Stimulated activated CD4-positive, alpha-beta T cell treated with anti-CD3 and anti-CD28 coated beads, Interleukin-1b, Interleukin-23, amount 100 ng/mL, for 48 hours (primary cell): Measurements from ENCODE around the gene CTXN1.
"Not testable (repeated sequence)": the region's sequence is repeated elsewhere in the genome, so short reads cannot be mapped to it uniquely, and the experiment has no call there.

ENCODE experiments used
- DNase-seq: peaks from one replicate; pipeline ENCODE4 v3.0.0-alpha.2; 2020

The CTXN1 gene

GRCh38 chr19:7897292-7897691 lies 28.6 kb downstream of the CTXN1 start:
- DNase-seq: no peak

GRCh38 chr19:7895565-7895964 lies 30.4 kb downstream of the CTXN1 start:
- DNase-seq: no peak

GRCh38 chr19:7894612-7895309 lies 31.2 kb downstream of the CTXN1 start:
- DNase-seq: no peak

- not testable (repeated sequence) for DNase-seq
Observed at GRCh38 chr19:7893362-7894101, 32.4 kb downstream of the CTXN1 start.

- DNase-seq: no peak
Observed at GRCh38 chr19:7888826-7889217, 37.1 kb downstream of the CTXN1 start.

- DNase-seq: peak; percentile 39
Observed at GRCh38 chr19:7888145-7888825, 37.6 kb downstream of the CTXN1 start, which contains the start of gene LRRC8E. Gene LRRC8E, plus strand, starts transcription at chr19:7888510. Its CDS starts 7,094 bp downstream, at chr19:7895604.

GRCh38 chr19:7887408-7888144 lies 38.4 kb downstream of the CTXN1 start:
- DNase-seq: no peak

- DNase-seq: no peak
Observed at GRCh38 chr19:7885818-7886217, 40.1 kb downstream of the CTXN1 start.

GRCh38 chr19:7883796-7884570 lies 42.0 kb downstream of the CTXN1 start:
- DNase-seq: no peak

- no peak for DNase-seq
Observed at GRCh38 chr19:7883105-7883504, 42.8 kb downstream of the CTXN1 start.

GRCh38 chr19:7881910-7882309 lies 44.0 kb downstream of the CTXN1 start:
- no peak for DNase-seq

- no peak for DNase-seq
Observed at GRCh38 chr19:7879836-7880235, 46.1 kb downstream of the CTXN1 start.

- no peak for DNase-seq
Observed at GRCh38 chr19:7879111-7879807, 46.7 kb downstream of the CTXN1 start.

GRCh38 chr19:7877249-7877836 lies 48.6 kb downstream of the CTXN1 start:
- no peak for DNase-seq

- no peak for DNase-seq
Observed at GRCh38 chr19:7874897-7875273, 51.0 kb downstream of the CTXN1 start.
